Measurements from ENCODE around the gene DCLRE1A. TPM values are rescaled to one million over a fixed set of nuclear protein-coding genes. Genes with fewer than 3 reads are reported as not detected.

DCLRE1A gene
- total and polyA plus RNA-seq, 9 of the 15 experiments (the other 6 are each of a cell fraction or from before 2014, with no cell fraction given), result 8.5 to 25.5 (median 15.5) TPM

DNA sequence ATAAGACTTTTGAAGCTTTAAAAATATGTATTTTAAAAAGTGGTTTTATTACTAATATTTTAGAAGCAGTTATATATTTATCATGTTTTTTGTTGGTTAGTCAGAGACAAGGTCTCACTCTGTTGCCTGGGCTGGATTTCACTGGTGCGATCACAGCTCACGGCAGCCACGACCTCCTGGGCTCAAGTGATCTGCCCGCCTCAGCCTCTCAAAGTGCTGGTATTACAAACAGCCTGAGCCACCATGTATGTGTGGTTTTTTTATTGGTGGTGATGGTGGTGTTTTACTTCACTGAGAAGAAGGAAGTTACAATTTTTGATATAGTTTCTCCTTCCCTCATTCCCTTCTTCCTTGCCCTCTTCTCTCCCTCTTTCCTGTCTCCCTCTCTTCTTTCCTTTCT, 14.0 kb upstream of the DCLRE1A start:
- H3K4me3 ChIP-seq, result no peak overlapping the region
- no TSS peak for BruUV-seq (replicated peaks)
- intact Hi-C loops (cut with micrococcal nuclease), result no loop called here

More for the DNA sequence above, 14.0 kb upstream of the DCLRE1A start:
- Histone ChIP-seq H3K79me2 (ENCODE audit: control insufficient read depth, insufficient read depth, low read length) (peaks cover 50% of the 10 kb centered on the region), H3K4me1 (replicated peaks in 1 of 2; ENCODE audit: control insufficient read depth in 2 of 2, insufficient read depth in 2 of 2, low read length in 2 of 2) (peaks cover 5 to 7% of the 10 kb centered on the region in 2 experiments; a peak in 4 of 5 replicates), H3K9me1 (ENCODE audit: control insufficient read depth, insufficient read depth, low read length) (no peaks in the 10 kb centered on the region), H2AFZ (ENCODE audit: low read depth, low read length) (no peak overlapping the region), H3K27ac (ENCODE audit: extremely low read depth, low read depth, low read length) (no peak overlapping the region), H3K27me3 (ENCODE audit: control insufficient read depth in 2 of 2, insufficient read depth in 2 of 2, low read length in 2 of 2) (no peaks in the 10 kb centered on the region), H4K20me1 (replicated peaks; ENCODE audit: control insufficient read depth, insufficient read depth, low read length) (no peaks in the 10 kb centered on the region), H3K9me3 (replicated peaks; ENCODE audit: control insufficient read depth, insufficient read depth, low read depth, low read length) (peaks cover 5% of the 10 kb centered on the region; the same call in 1 of the 2 replicates), H3K36me3 (ENCODE audit: control insufficient read depth, insufficient read depth, low read length) (peaks cover 39% of the 10 kb centered on the region; the same call in 2 of the 3 replicates), H3K9ac (ENCODE audit: insufficient read depth in 1 of 2, low read depth in 2 of 2, low read length in 2 of 2) (no peak overlapping the region; a peak in 1 of 4 replicates), H3K4me2 (ENCODE audit: insufficient read depth, low read length) (0 out of 2 replicates have a peak overlapping the region, but pooled peaks have one; percentile 52)
- CTCF ChIA-PET (ENCODE audit: low intra/inter-chr PET ratio), result no interaction called here
- FAIRE-seq (no peak), DNase-seq (ENCODE audit: extremely low read depth in 1 of 4, low spot score in 3 of 4) (no peak), ATAC-seq (peak; percentile 55; the same call in 2 of the 3 replicates)
- POLR2A ChIA-PET, result interaction anchor here (0.9 kb wide), 1 partner anchor 9 kb away, joined by 3 read pairs; no protein-coding TSS in a partner anchor
- WGBS (ENCODE audit: insufficient coverage, low coverage, missing lambda C conversion rate), result 84% methylated on average over 4 of the region's 4 CpGs
- in situ Hi-C loops (cut with MboI), result no loop called here
- TF ChIP-seq, protein P1, sequence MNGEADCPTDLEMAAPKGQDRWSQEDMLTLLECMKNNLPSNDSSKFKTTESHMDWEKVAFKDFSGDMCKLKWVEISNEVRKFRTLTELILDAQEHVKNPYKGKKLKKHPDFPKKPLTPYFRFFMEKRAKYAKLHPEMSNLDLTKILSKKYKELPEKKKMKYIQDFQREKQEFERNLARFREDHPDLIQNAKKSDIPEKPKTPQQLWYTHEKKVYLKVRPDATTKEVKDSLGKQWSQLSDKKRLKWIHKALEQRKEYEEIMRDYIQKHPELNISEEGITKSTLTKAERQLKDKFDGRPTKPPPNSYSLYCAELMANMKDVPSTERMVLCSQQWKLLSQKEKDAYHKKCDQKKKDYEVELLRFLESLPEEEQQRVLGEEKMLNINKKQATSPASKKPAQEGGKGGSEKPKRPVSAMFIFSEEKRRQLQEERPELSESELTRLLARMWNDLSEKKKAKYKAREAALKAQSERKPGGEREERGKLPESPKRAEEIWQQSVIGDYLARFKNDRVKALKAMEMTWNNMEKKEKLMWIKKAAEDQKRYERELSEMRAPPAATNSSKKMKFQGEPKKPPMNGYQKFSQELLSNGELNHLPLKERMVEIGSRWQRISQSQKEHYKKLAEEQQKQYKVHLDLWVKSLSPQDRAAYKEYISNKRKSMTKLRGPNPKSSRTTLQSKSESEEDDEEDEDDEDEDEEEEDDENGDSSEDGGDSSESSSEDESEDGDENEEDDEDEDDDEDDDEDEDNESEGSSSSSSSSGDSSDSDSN (IDR thresholded peaks at IDR 0.05; ENCODE audit: borderline replicate concordance in 1 of 2, low read depth in 2 of 2, low read length in 2 of 2), result no peak
- TF ChIP-seq BHLHE40 (IDR thresholded peaks at IDR 0.05; ENCODE audit: low read length) (no peak), GATA2 (CRISPR knock-in tag; IDR thresholded peaks at IDR 0.05) (no peak), ZNF133 (CRISPR knock-in tag; IDR thresholded peaks at IDR 0.05) (no peak), RAD51 (IDR thresholded peaks at IDR 0.05; ENCODE audit: borderline replicate concordance, low read depth) (no peak), BMI1 (IDR thresholded peaks at IDR 0.05; ENCODE audit: low read length) (no peak), CHD1 (IDR thresholded peaks at IDR 0.05; ENCODE audit: low read length) (no peak), TAF7 (tag; IDR thresholded peaks at IDR 0.05) (no peak), SMARCA4 (IDR thresholded peaks at IDR 0.05) (no peak), FUS (optimal IDR thresholded peaks at IDR 0.05; ENCODE audit: low read depth, low read length) (no peak), PATZ1 (CRISPR knock-in tag; IDR thresholded peaks at IDR 0.05; ENCODE audit: borderline replicate concordance) (no peak), ZNF780A (CRISPR knock-in tag; IDR thresholded peaks at IDR 0.05) (no peak)
